GM21367 (cell line): ENCODE measurements around the gene FIS1.
"Not testable (repeated sequence)": the region's sequence is repeated elsewhere in the genome, so short reads cannot be mapped to it uniquely, and the experiment has no call there.

Experiments
- ATAC-seq: cut with Tn5 transposase; IDR thresholded peaks from one replicate; pipeline ENCODE4 v1.9.1; 2021; ENCODE audit not compliant: unreplicated experiment

The FIS1 gene

GRCh38 chr7:101244375-101245146 lies at the start of gene FIS1:
Gene FIS1, minus strand, starts transcription at chr7:101245081. Its CDS starts 77 bp downstream, at chr7:101245004.
- peak; percentile 85 for ATAC-seq

GRCh38 chr7:101294039-101294831 lies 49.4 kb upstream of the FIS1 start:
- no peak for ATAC-seq

GRCh38 chr7:101293069-101294021 lies 48.5 kb upstream of the FIS1 start:
- ATAC-seq = not testable (repeated sequence)

GRCh38 chr7:101292566-101292965 lies 47.7 kb upstream of the FIS1 start:
- not testable (repeated sequence) for ATAC-seq

GRCh38 chr7:101290186-101291037 lies 45.5 kb upstream of the FIS1 start:
- not testable (repeated sequence) for ATAC-seq

GRCh38 chr7:101289687-101290086 lies 44.8 kb upstream of the FIS1 start:
- not testable (repeated sequence) for ATAC-seq

- ATAC-seq = no peak
Observed at GRCh38 chr7:101288439-101288838, 43.6 kb upstream of the FIS1 start.

- no peak for ATAC-seq
Observed at GRCh38 chr7:101287032-101287431, 42.2 kb upstream of the FIS1 start.

- ATAC-seq = not testable (repeated sequence)
Observed at GRCh38 chr7:101285880-101286279, 41.0 kb upstream of the FIS1 start.

GRCh38 chr7:101285171-101285570 lies 40.3 kb upstream of the FIS1 start:
- no peak for ATAC-seq

GRCh38 chr7:101280912-101281311 lies 36.0 kb upstream of the FIS1 start:
- not testable (repeated sequence) for ATAC-seq

GRCh38 chr7:101278461-101279292 lies 33.8 kb upstream of the FIS1 start:
- no peak for ATAC-seq

GRCh38 chr7:101277155-101277554 lies 32.3 kb upstream of the FIS1 start:
- ATAC-seq = no peak

- no peak for ATAC-seq
Observed at GRCh38 chr7:101273206-101273605, 28.3 kb upstream of the FIS1 start.

GRCh38 chr7:101271021-101271420 lies 26.1 kb upstream of the FIS1 start:
- no peak for ATAC-seq

- no peak for ATAC-seq
Observed at GRCh38 chr7:101269664-101270063, 24.8 kb upstream of the FIS1 start.

- ATAC-seq = no peak
Observed at GRCh38 chr7:101265622-101266516, 21.0 kb upstream of the FIS1 start.

- ATAC-seq = not testable (repeated sequence)
Observed at GRCh38 chr7:101264102-101264706, 19.3 kb upstream of the FIS1 start.
